Prostate gland (tissue), 2 donors: Measurements from ENCODE around the gene SPEN.

ENCODE experiments used
- POLR2AphosphoS5 ChIP-seq: sonication (generic); formaldehyde crosslinking; IDR thresholded peaks from one replicate; pipeline ENCODE4 v1.6.1; 2017; ENCODE audit warnings: antibody characterized with exemption
- TF ChIP-seq, protein P1 (sequence below), 4 experiments: fragments of 200-600 bp in 2 of 4; fragments of 450-650 bp in 2 of 4; sonication (generic) in 2 of 4; IDR thresholded peaks; 1 replicate in 3 of 4; 2 replicates in 1 of 4; pipeline ENCODE4 v1.5.1; 2016 to 2019; ENCODE audit warnings: antibody characterized with exemption in 4 of 4, mild to moderate bottlenecking in 2 of 4, moderate library complexity in 2 of 4

DNA sequence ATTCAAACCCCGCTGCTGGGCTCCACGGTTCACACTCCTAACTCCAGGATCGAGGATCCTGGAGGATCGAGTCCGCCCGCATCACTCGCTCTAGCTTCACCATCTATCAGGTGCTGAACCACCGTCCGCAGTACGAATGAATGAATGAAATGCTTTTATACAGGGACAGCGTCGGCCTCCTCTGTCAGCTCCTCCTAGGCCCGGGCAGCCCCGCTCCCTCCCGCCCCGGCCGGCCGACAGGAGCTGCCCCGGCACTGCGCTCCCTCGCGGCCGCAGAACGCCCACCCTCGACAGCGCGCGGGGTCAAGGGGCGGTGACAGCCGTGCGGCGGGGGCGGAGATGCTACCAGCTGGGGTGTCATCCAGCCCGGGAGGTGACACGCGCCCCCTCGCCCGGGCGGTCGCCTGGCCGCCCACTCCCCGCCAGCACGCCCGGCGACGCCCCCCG, 127.9 kb downstream of the SPEN start:
- TF ChIP-seq, protein P1, sequence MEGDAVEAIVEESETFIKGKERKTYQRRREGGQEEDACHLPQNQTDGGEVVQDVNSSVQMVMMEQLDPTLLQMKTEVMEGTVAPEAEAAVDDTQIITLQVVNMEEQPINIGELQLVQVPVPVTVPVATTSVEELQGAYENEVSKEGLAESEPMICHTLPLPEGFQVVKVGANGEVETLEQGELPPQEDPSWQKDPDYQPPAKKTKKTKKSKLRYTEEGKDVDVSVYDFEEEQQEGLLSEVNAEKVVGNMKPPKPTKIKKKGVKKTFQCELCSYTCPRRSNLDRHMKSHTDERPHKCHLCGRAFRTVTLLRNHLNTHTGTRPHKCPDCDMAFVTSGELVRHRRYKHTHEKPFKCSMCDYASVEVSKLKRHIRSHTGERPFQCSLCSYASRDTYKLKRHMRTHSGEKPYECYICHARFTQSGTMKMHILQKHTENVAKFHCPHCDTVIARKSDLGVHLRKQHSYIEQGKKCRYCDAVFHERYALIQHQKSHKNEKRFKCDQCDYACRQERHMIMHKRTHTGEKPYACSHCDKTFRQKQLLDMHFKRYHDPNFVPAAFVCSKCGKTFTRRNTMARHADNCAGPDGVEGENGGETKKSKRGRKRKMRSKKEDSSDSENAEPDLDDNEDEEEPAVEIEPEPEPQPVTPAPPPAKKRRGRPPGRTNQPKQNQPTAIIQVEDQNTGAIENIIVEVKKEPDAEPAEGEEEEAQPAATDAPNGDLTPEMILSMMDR (IDR thresholded peaks at IDR 0.05) = no peak
- TF ChIP-seq POLR2AphosphoS5 = no peak
